ENCODE measurements around the gene SPC24. TPM values are rescaled to one million over a fixed set of nuclear protein-coding genes. Genes with fewer than 3 reads are reported as not detected.
"Not testable (repeated sequence)": the region's sequence is repeated elsewhere in the genome, so short reads cannot be mapped to it uniquely, and the experiment has no call there.

SPC24 gene
- total RNA-seq, 2 experiments from 2014 or later: 62.8 to 85.5 TPM

GRCh38 chr19:11100049-11100448 lies 55.5 kb downstream of the SPC24 start:
- Mint-ChIP-seq H3K4me1 (peaks cover 39% of the 10 kb centered on the region), H3K27ac (peak overlapping the region; percentile 18), H3K9me3 (ENCODE audit: low read depth) (no peaks in the 10 kb centered on the region), H3K36me3 (peaks cover 70% of the 10 kb centered on the region), H3K27me3 (no peaks in the 10 kb centered on the region), H3K4me3 (no peak overlapping the region)
- no peak for ATAC-seq
- CTCF ChIA-PET: interaction anchor here (0.7 to 1.2 kb wide), 3 partner anchors 11 to 364 kb away, joined by 3 to 4 read pairs (median 4); partner anchors contain the start of gene LDLR
- DNase-seq: no peak

GRCh38 chr19:11098861-11099260 lies 56.7 kb downstream of the SPC24 start:
- Mint-ChIP-seq H3K27ac (peak overlapping the region; percentile 56), H3K36me3 (peaks cover 70% of the 10 kb centered on the region), H3K4me1 (peaks cover 48% of the 10 kb centered on the region), H3K4me3 (no peak overlapping the region), H3K9me3 (ENCODE audit: low read depth) (no peaks in the 10 kb centered on the region), H3K27me3 (no peaks in the 10 kb centered on the region)
- DNase-seq (no peak), ATAC-seq (no peak)
- CTCF ChIA-PET: interaction anchor here (3.1 kb wide), 1 partner anchor 28 kb away, joined by 11 read pairs; no protein-coding TSS in a partner anchor

DNA sequence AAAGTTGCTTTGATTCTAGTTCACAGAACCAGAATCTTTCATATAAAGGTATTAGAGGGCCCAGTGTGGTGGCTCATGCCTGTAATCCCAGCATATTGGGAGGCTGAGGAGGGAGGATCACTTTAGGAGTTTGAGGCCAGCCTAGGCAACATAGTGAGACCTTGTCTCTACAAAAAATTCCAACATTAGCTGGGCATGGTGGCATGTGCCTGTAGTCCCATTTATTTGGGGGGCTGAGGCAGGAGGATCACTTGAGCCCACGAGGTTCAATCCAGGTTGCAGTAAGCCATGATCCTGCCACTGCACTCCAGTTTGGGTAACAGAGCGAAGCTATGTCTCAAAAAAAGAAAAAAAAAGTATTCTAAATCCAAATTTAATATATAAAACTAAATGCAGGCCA lies 57.3 kb downstream of the SPC24 start:
- ATAC-seq (no peak), DNase-seq (no peak)
- Mint-ChIP-seq H3K36me3 (peaks cover 68% of the 10 kb centered on the region), H3K27me3 (no peaks in the 10 kb centered on the region), H3K9me3 (ENCODE audit: low read depth) (no peaks in the 10 kb centered on the region), H3K4me3 (no peak overlapping the region), H3K4me1 (peaks cover 54% of the 10 kb centered on the region), H3K27ac (no peak overlapping the region)
- CTCF ChIA-PET: interaction anchor here (0.5 to 4.9 kb wide), 3 partner anchors 28 to 218 kb away, joined by 3 to 24 read pairs (median 11); no protein-coding TSS in a partner anchor

DNA sequence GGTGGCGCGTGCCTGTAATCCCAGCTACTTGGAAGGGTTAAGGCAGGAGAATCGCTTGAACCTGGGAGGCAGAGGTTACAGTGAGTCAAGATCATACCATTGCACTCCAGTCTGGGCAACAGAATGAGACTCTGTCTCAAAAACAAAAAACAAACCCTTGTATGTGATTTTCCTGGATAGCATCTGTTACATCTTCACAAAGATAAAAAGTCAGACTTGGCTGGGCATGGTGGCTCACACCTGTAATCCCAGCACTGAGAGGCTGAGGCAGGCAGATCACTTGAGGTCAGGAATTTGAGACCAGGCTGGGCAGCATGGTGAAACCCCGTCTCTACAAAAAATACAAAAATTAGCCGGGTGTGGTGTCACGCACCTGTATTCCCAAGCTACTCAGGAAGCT lies 58.2 kb downstream of the SPC24 start:
- H3K27me3 Mint-ChIP-seq; H3K9me3 Mint-ChIP-seq (ENCODE audit: low read depth); ATAC-seq; H3K4me3 Mint-ChIP-seq; DNase-seq: not testable (repeated sequence)
- Mint-ChIP-seq H3K36me3 (peaks cover 63% of the 10 kb centered on the region), H3K4me1 (peaks cover 59% of the 10 kb centered on the region), H3K27ac (peak overlapping the region; percentile 68)
- CTCF ChIA-PET: interaction anchor here (3.1 to 4.9 kb wide), 3 partner anchors 29 to 161 kb away, joined by 10 to 24 read pairs (median 11); no protein-coding TSS in a partner anchor

- ATAC-seq (peak; percentile 54), DNase-seq (peak; percentile 72)
- H3K4me1 Mint-ChIP-seq: peaks cover 69% of the 10 kb centered on the region
- CTCF ChIA-PET: interaction anchor here (0.8 to 4.9 kb wide), 5 partner anchors 12 to 334 kb away, joined by 3 to 24 read pairs (median 10); no protein-coding TSS in a partner anchor
- H3K9me3 Mint-ChIP-seq (ENCODE audit: low read depth): no peaks in the 10 kb centered on the region
- peak overlapping the region; percentile 96 for H3K27ac Mint-ChIP-seq
- peaks cover 68% of the 10 kb centered on the region for H3K36me3 Mint-ChIP-seq
- H3K4me3 Mint-ChIP-seq: peak overlapping the region; percentile 66
- no peaks in the 10 kb centered on the region for H3K27me3 Mint-ChIP-seq
These were observed 59.3 kb downstream of the SPC24 start for GRCh38 chr19:11096210-11096841.

Small RNA genes lying within 50 kb of the gene (microRNA-seq; reads per million reads assigned to microRNA genes)
- gene MIR6886: not detected

Other genes with a start within 250 kb of the SPC24 start
- gene YIPF2, start 227.1 kb downstream of the SPC24 start, total RNA-seq: 10 to 100 TPM; 21.7 to 27.3 TPM
- 10 to 100 TPM; 25.2 to 28.5 TPM for gene TIMM29, start 227.0 kb downstream of the SPC24 start, total RNA-seq
- 100 to 1,000 TPM; 107 to 114 TPM for gene SMARCA4, start 194.8 kb downstream of the SPC24 start, total RNA-seq
- gene LDLR, start 66.3 kb downstream of the SPC24 start, total RNA-seq: 100 to 1,000 TPM; 118 to 141 TPM
- 1 to 10 TPM; 1.8 to 2.3 TPM for gene KANK2, start 41.8 kb upstream of the SPC24 start, total RNA-seq
- gene ANGPTL8, start 83.8 kb upstream of the SPC24 start, total RNA-seq: not detected
- under 1 TPM; 0.58 to 0.70 TPM for gene DOCK6, start 106.7 kb upstream of the SPC24 start, total RNA-seq
- gene TSPAN16, start 140.4 kb upstream of the SPC24 start, total RNA-seq: not detected
- gene RAB3D, start 183.9 kb upstream of the SPC24 start, total RNA-seq: 1 to 10 TPM; 3.6 to 5.1 TPM
- gene TMEM205, start 190.5 kb upstream of the SPC24 start, total RNA-seq: 10 to 100 TPM; 25.1 to 28.1 TPM
- 10 to 100 TPM; 13.0 to 16.1 TPM for gene CCDC159, start 190.7 kb upstream of the SPC24 start, total RNA-seq
- gene PLPPR2, start 199.7 kb upstream of the SPC24 start, total RNA-seq: 1 to 10 TPM in 1 of 2 experiments, under 1 TPM in 1; 0.87 to 1.3 TPM
- 1 to 10 TPM; 2.6 to 3.9 TPM for gene SWSAP1, start 218.9 kb upstream of the SPC24 start, total RNA-seq
- 1 to 10 TPM; 8.1 to 9.1 TPM for gene EPOR, start 228.5 kb upstream of the SPC24 start, total RNA-seq

All from activated CD8-positive, alpha-beta memory T cell treated with anti-CD3 and anti-CD28 coated beads, Interleukin-2, amount 10 ng/mL, durations not matched to agents 7 days and 5 days (primary cell).